OCI-LY1 (cell line): ENCODE data around the gene RIPK4.

Source experiments
- H2AFZ ChIP-seq: fragments of 200-600 bp; sonication (generic), shearing (Covaris generic); 2 replicates; pipeline ENCODE4 v1.6.0; 2014; ENCODE audit warnings: antibody characterized with exemption, mild to moderate bottlenecking, low read length
- H3F3A ChIP-seq: fragments of 200-600 bp; sonication (generic), shearing (Covaris generic); 2 replicates; pipeline ENCODE4 v1.6.0; 2014; ENCODE audit warnings: mild to moderate bottlenecking, antibody characterized with exemption, low read length, moderate library complexity; ENCODE audit not compliant: insufficient read depth
- H3K27ac ChIP-seq: fragments of 200-600 bp; sonication (generic); 2 replicates; pipeline ENCODE4 v1.5.1; 2014; ENCODE audit warnings: low read length, mixed run types, mild to moderate bottlenecking, low read depth; ENCODE audit not compliant: poor library complexity, severe bottlenecking
- H3K27me3 ChIP-seq: fragments of 200-600 bp; sonication (generic); 2 replicates; pipeline ENCODE4 v1.6.0; 2014; ENCODE audit warnings: antibody characterized with exemption, mild to moderate bottlenecking, low read length, moderate library complexity; ENCODE audit not compliant: insufficient read depth
- H3K36me3 ChIP-seq: fragments of 200-600 bp; sonication (generic); 2 replicates; pipeline ENCODE4 v1.6.1; 2014; ENCODE audit warnings: mild to moderate bottlenecking, antibody characterized with exemption, low read length, moderate library complexity, mixed read lengths; ENCODE audit not compliant: insufficient read depth
- H3K4me1 ChIP-seq: fragments of 200-600 bp; sonication (generic); 2 replicates; pipeline ENCODE4 v1.5.1; 2014; ENCODE audit warnings: mild to moderate bottlenecking, low read length, moderate library complexity; ENCODE audit not compliant: insufficient read depth, severe bottlenecking
- H3K4me2 ChIP-seq: fragments of 200-600 bp; sonication (generic), shearing (Covaris generic); 2 replicates; pipeline ENCODE4 v1.6.1; 2014; ENCODE audit warnings: low read length
- H3K4me3 ChIP-seq: fragments of 200-600 bp; sonication (generic); 2 replicates; pipeline ENCODE4 v1.5.1; 2014; ENCODE audit warnings: low read length, low read depth, mild to moderate bottlenecking, mixed read lengths; ENCODE audit not compliant: poor library complexity, severe bottlenecking
- H3K79me2 ChIP-seq: fragments of 200-600 bp; shearing (Covaris generic); 2 replicates; pipeline ENCODE4 v1.6.1; 2016; ENCODE audit warnings: mixed run types, low read length, mixed read lengths; ENCODE audit not compliant: insufficient read depth
- H3K9ac ChIP-seq: fragments of 200-600 bp; sonication (generic), shearing (Covaris generic); 2 replicates; pipeline ENCODE4 v1.6.1; 2014; ENCODE audit warnings: mild to moderate bottlenecking, low read length, mixed read lengths
- H3K9me2 ChIP-seq: fragments of 200-600 bp; sonication (generic), shearing (Covaris generic); 2 replicates; pipeline ENCODE4 v1.6.1; 2014; ENCODE audit warnings: low read depth, mild to moderate bottlenecking, low read length, mixed read lengths
- H3K9me3 ChIP-seq: fragments of 200-600 bp; shearing (Covaris generic); 2 replicates; pipeline ENCODE4 v1.6.1; 2014; ENCODE audit warnings: low read length, mixed read lengths
- H4K20me1 ChIP-seq: fragments of 200-600 bp; sonication (generic), shearing (Covaris generic); 2 replicates; pipeline ENCODE4 v1.6.0; 2016; ENCODE audit warnings: mild to moderate bottlenecking, low read length; ENCODE audit not compliant: insufficient read depth
- EZH2 ChIP-seq: fragments of 200-600 bp; sonication (generic), shearing (Covaris generic); IDR thresholded peaks from 2 replicates; pipeline ENCODE4 v1.8.0; 2017; ENCODE audit warnings: borderline replicate concordance, mixed run types, mild to moderate bottlenecking, antibody characterized with exemption, low read length, moderate library complexity, mixed read lengths
- TF ChIP-seq, protein P1 (sequence below): fragments of 200-600 bp; sonication (generic), shearing (Covaris generic); IDR thresholded peaks from 2 replicates; pipeline ENCODE4 v1.5.1; 2017; ENCODE audit warnings: mild to moderate bottlenecking, antibody characterized with exemption, low read length, moderate library complexity, mixed read lengths

The RIPK4 gene

GRCh38 chr21:41784456-41785102 is 17.7 kb upstream of the RIPK4 start:
- H3K9me3 ChIP-seq = no peaks in the 10 kb centered on the region
- no peaks in the 10 kb centered on the region for H3K4me1 ChIP-seq
- H2AFZ ChIP-seq = no peak overlapping the region
- H4K20me1 ChIP-seq = no peaks in the 10 kb centered on the region
- H3K27ac ChIP-seq = no peak overlapping the region
- no peak for TF ChIP-seq EZH2
- TF ChIP-seq, protein P1, sequence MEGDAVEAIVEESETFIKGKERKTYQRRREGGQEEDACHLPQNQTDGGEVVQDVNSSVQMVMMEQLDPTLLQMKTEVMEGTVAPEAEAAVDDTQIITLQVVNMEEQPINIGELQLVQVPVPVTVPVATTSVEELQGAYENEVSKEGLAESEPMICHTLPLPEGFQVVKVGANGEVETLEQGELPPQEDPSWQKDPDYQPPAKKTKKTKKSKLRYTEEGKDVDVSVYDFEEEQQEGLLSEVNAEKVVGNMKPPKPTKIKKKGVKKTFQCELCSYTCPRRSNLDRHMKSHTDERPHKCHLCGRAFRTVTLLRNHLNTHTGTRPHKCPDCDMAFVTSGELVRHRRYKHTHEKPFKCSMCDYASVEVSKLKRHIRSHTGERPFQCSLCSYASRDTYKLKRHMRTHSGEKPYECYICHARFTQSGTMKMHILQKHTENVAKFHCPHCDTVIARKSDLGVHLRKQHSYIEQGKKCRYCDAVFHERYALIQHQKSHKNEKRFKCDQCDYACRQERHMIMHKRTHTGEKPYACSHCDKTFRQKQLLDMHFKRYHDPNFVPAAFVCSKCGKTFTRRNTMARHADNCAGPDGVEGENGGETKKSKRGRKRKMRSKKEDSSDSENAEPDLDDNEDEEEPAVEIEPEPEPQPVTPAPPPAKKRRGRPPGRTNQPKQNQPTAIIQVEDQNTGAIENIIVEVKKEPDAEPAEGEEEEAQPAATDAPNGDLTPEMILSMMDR = no peak
- H3K9ac ChIP-seq = no peak overlapping the region
- H3F3A ChIP-seq = no peaks in the 10 kb centered on the region
- H3K4me3 ChIP-seq = no peak overlapping the region
- no peaks in the 10 kb centered on the region for H3K27me3 ChIP-seq
- no peaks in the 10 kb centered on the region for H3K79me2 ChIP-seq
- no peaks in the 10 kb centered on the region for H3K9me2 ChIP-seq
- H3K36me3 ChIP-seq = no peaks in the 10 kb centered on the region
- H3K4me2 ChIP-seq = no peak overlapping the region

DNA sequence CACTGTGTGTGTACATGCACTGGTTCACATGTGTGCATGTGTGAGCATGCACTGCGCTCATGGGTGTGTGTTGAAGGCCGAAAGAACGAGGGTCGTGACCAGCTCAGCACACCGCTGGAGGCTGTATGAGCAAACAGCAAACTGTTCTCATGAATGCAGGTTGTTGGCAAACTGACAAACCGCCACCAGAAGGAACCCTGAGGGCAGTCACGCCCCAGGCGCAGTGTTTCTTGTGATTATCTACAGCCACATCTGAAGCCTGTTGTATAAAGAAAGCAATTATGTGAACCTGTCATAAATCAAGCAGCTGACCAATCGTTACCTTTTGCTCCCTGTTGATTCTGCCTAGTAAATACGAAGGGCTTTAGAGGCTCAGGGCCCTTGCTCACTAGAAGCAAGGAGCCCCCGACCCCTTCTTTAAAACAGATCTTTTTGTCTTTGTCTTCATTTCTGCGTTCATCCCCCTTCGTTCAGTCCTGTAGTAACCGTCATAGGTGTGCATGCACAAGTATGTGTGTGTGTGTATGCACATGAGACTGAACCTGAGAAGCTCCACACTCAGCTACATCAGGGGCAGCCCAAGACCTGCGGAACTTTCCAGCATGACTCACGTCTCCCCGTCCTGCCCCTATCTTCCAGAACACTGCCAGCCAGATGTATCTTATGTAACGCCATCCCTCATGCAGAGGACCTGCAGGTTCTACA is 16.8 kb upstream of the RIPK4 start:
- Histone ChIP-seq H3K27ac (no peak overlapping the region), H3K27me3 (no peaks in the 10 kb centered on the region), H3K9ac (no peak overlapping the region), H2AFZ (no peak overlapping the region), H3K9me2 (no peaks in the 10 kb centered on the region), H3K4me3 (no peak overlapping the region), H3K9me3 (no peaks in the 10 kb centered on the region), H3F3A (no peaks in the 10 kb centered on the region), H3K4me1 (no peaks in the 10 kb centered on the region), H4K20me1 (no peaks in the 10 kb centered on the region), H3K79me2 (no peaks in the 10 kb centered on the region), H3K4me2 (no peak overlapping the region), H3K36me3 (no peaks in the 10 kb centered on the region)
- no peak for TF ChIP-seq EZH2
- TF ChIP-seq, protein P1 = no peak

- Histone ChIP-seq H3K9ac (no peak overlapping the region), H4K20me1 (no peaks in the 10 kb centered on the region), H3K9me2 (no peaks in the 10 kb centered on the region), H3K79me2 (no peaks in the 10 kb centered on the region), H3K27me3 (no peaks in the 10 kb centered on the region), H2AFZ (no peak overlapping the region), H3K4me1 (no peaks in the 10 kb centered on the region), H3F3A (no peaks in the 10 kb centered on the region), H3K36me3 (no peaks in the 10 kb centered on the region), H3K9me3 (no peaks in the 10 kb centered on the region), H3K4me3 (no peak overlapping the region), H3K4me2 (no peak overlapping the region), H3K27ac (no peak overlapping the region)
- TF ChIP-seq EZH2 = no peak
- TF ChIP-seq, protein P1 = no peak
Measured at GRCh38 chr21:41781050-41781410, 14.2 kb upstream of the RIPK4 start.
